ENCODE results near the gene HNRNPM.
"Not testable (repeated sequence)": the region's sequence is repeated elsewhere in the genome, so short reads cannot be mapped to it uniquely, and the experiment has no call there.

Gene HNRNPM

GRCh38 chr19:8506402-8506957 is 61.7 kb downstream of the HNRNPM start:
- TF ChIP-seq Cebpa-rat (IDR thresholded peaks at IDR 0.05): no peak
- peaks cover 30% of the 10 kb centered on the region for H3K36me3 ChIP-seq
- H3K4me1 ChIP-seq: peaks cover 46% of the 10 kb centered on the region
- peak overlapping the region; percentile 72 for H3K4me3 ChIP-seq
- peak overlapping the region; percentile 80; the same call in 1 of the 2 replicates for H3K9ac ChIP-seq
- peak overlapping the region; percentile 85 for H3K27ac ChIP-seq
- no peaks in the 10 kb centered on the region for H4K20me1 ChIP-seq
- H3K4me2 ChIP-seq: peak overlapping the region; percentile 92
- H3K27me3 ChIP-seq: no peaks in the 10 kb centered on the region
- no peaks in the 10 kb centered on the region for H3K9me3 ChIP-seq

- Histone ChIP-seq H3K9me3 (no peaks in the 10 kb centered on the region), H3K27ac (no peak overlapping the region), H3K27me3 (no peaks in the 10 kb centered on the region), H4K20me1 (no peaks in the 10 kb centered on the region), H3K4me2 (no peak overlapping the region), H3K4me3 (no peak overlapping the region), H3K36me3 (peaks cover 39% of the 10 kb centered on the region), H3K4me1 (peaks cover 29% of the 10 kb centered on the region), H3K9ac (no peak overlapping the region)
- no peak for TF ChIP-seq Cebpa-rat (IDR thresholded peaks at IDR 0.05)
These were observed 65.9 kb downstream of the HNRNPM start for GRCh38 chr19:8510589-8511115.

GRCh38 chr19:8511573-8512101 is 66.9 kb downstream of the HNRNPM start:
- TF ChIP-seq Cebpa-rat (IDR thresholded peaks at IDR 0.05): no peak
- Histone ChIP-seq H3K36me3 (peaks cover 39% of the 10 kb centered on the region), H3K9ac (no peak overlapping the region), H3K4me3 (no peak overlapping the region), H3K4me2 (no peak overlapping the region), H3K4me1 (peaks cover 23% of the 10 kb centered on the region), H3K9me3 (no peaks in the 10 kb centered on the region), H4K20me1 (no peaks in the 10 kb centered on the region), H3K27ac (no peak overlapping the region), H3K27me3 (no peaks in the 10 kb centered on the region)

GRCh38 chr19:8512115-8512967 is 67.6 kb downstream of the HNRNPM start:
- H3K4me3 ChIP-seq: no peak overlapping the region; the same call in 1 of the 2 replicates
- H4K20me1 ChIP-seq: no peaks in the 10 kb centered on the region
- H3K4me2 ChIP-seq: peak overlapping the region; percentile 87
- H3K36me3 ChIP-seq: peaks cover 34% of the 10 kb centered on the region
- peak overlapping the region; percentile 99 for H3K27ac ChIP-seq
- no peak for TF ChIP-seq Cebpa-rat (IDR thresholded peaks at IDR 0.05)
- peaks cover 22% of the 10 kb centered on the region for H3K4me1 ChIP-seq
- H3K27me3 ChIP-seq: no peaks in the 10 kb centered on the region
- no peaks in the 10 kb centered on the region for H3K9me3 ChIP-seq
- H3K9ac ChIP-seq: peak overlapping the region; percentile 99; the same call in 1 of the 2 replicates

- Histone ChIP-seq H3K4me1 (peaks cover 29% of the 10 kb centered on the region), H3K9ac (peak overlapping the region; percentile 99), H4K20me1 (no peaks in the 10 kb centered on the region), H3K9me3 (no peaks in the 10 kb centered on the region), H3K4me3 (peak overlapping the region; percentile 83), H3K36me3 (peaks cover 33% of the 10 kb centered on the region), H3K4me2 (peak overlapping the region; percentile 87), H3K27ac (peak overlapping the region; percentile 99), H3K27me3 (no peaks in the 10 kb centered on the region)
- TF ChIP-seq Cebpa-rat (IDR thresholded peaks at IDR 0.05): no peak
These were observed 68.4 kb downstream of the HNRNPM start for GRCh38 chr19:8513036-8513686.

- no peaks in the 10 kb centered on the region for H4K20me1 ChIP-seq
- H3K4me3 ChIP-seq: peak within 1 kb of the TSS; percentile 83
- H3K36me3 ChIP-seq: peaks cover 31% of the 10 kb centered on the region
- H3K4me2 ChIP-seq: peak within 1 kb of the TSS; percentile 87
- no peaks in the 10 kb centered on the region for H3K9me3 ChIP-seq
- H3K27me3 ChIP-seq: no peaks in the 10 kb centered on the region
- H3K27ac ChIP-seq: peak within 1 kb of the TSS; percentile 99
- TF ChIP-seq Cebpa-rat (IDR thresholded peaks at IDR 0.05): no peak
- H3K4me1 ChIP-seq: peaks cover 29% of the 10 kb centered on the region
- peak within 1 kb of the TSS; percentile 99 for H3K9ac ChIP-seq
These were observed 69.1 kb downstream of the HNRNPM start, which contains the start of gene ZNF414 for GRCh38 chr19:8513687-8514504. Gene ZNF414 (minus strand): TSS chr19:8514167. CDS start chr19:8514046, 121 bp downstream.

- Histone ChIP-seq H3K36me3 (peaks cover 27% of the 10 kb centered on the region), H3K4me1 (peaks cover 29% of the 10 kb centered on the region), H3K4me2 (peak overlapping the region; percentile 79), H3K9ac (peak overlapping the region; percentile 99), H3K4me3 (peak overlapping the region; percentile 83), H3K27ac (peak overlapping the region; percentile 99)
- not testable (repeated sequence) for H4K20me1 ChIP-seq, H3K9me3 ChIP-seq, H3K27me3 ChIP-seq
These were observed 69.8 kb downstream of the HNRNPM start for GRCh38 chr19:8514505-8515009.

GRCh38 chr19:8515317-8515716 is 70.5 kb downstream of the HNRNPM start:
- H3K27me3 ChIP-seq: no peaks in the 10 kb centered on the region
- no peak overlapping the region for H3K4me2 ChIP-seq
- no peak overlapping the region for H3K4me3 ChIP-seq
- H3K4me1 ChIP-seq: peaks cover 29% of the 10 kb centered on the region
- peaks cover 20% of the 10 kb centered on the region for H3K36me3 ChIP-seq
- no peak overlapping the region for H3K27ac ChIP-seq
- H4K20me1 ChIP-seq: no peaks in the 10 kb centered on the region
- no peaks in the 10 kb centered on the region for H3K9me3 ChIP-seq
- no peak overlapping the region for H3K9ac ChIP-seq
- no peak for TF ChIP-seq Cebpa-rat (IDR thresholded peaks at IDR 0.05)
